Measurements from ENCODE around the gene ASCL1. TPM values are rescaled to one million over a fixed set of nuclear protein-coding genes. Genes with fewer than 3 reads are reported as not detected.

The ASCL1 gene
- total RNA-seq, 2 experiments from 2014 or later, result not detected

DNA sequence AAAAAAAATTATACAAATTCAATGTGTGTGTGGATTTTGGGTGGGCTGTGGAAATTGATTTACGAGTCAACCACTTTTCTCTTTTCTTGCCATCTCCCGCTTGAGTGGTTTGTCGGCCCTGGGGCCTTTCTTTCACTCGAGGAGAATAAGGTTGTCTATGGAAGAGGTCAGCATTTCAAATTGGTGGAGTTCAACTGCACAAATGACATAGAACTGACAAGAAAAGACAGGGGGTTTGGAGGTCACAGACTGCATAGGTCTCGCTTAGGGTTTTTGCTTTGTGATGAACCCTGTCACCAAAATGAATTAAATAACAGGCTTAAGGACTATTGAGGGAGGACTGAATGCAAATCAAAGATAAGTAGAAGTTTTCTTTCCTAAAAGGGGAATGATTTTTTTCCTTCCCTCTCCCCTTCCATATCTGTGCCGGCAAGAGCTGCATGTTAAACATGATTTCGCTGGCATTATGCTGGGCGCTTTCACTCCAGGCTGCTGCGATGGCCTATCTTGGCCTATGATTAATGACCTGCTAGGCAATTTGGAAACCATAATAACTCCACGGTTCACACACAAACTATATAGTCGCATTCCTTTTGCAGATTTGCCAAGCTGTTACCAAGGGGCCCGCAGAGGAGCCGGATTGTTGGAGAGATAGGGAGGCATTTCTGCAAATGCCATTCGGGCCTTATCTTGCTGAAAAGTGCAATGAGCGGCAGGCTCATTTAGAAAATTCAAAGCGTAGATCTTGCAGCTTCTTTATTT, 20.7 kb downstream of the ASCL1 start:
- ATAC-seq (no peak), DNase-seq (no peak)
- H3K27ac Mint-ChIP-seq, result no peak overlapping the region
- no peaks in the 10 kb centered on the region for H3K4me1 Mint-ChIP-seq (ENCODE audit: low read depth)
- CTCF ChIA-PET, result no interaction called here
- no peaks in the 10 kb centered on the region for H3K36me3 Mint-ChIP-seq (ENCODE audit: low read depth)
- H3K9me3 Mint-ChIP-seq, result no peaks in the 10 kb centered on the region
- no peak overlapping the region for H3K4me3 Mint-ChIP-seq
- H3K27me3 Mint-ChIP-seq, result peaks cover 8% of the 10 kb centered on the region
- no peak for TF ChIP-seq CTCF (IDR thresholded peaks at IDR 0.05)
- POLR2A ChIA-PET, result no interaction called here
- intact Hi-C loops (cut with micrococcal nuclease), result no loop called here

DNA sequence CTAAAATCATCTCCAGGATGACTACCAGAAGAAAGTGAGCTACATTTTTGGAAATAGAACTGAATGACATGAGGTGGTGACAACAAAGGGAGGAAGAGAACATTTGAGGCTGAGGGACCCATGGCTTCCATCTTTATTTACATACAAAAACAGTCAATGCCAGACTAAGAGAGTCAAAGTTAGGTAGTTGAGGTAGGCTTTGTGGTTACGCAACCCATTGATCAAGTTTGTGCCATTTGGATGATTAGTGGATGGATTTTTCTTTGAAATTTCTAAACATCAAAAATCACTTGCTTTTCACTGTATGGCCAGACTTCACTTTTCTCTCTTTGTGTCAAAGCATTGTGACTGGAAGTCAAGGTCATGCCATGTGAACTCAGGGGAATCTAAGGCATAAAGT, 22.9 kb downstream of the ASCL1 start:
- CTCF ChIA-PET, result no interaction called here
- no peak for TF ChIP-seq CTCF (IDR thresholded peaks at IDR 0.05)
- no peak overlapping the region for H3K4me3 Mint-ChIP-seq
- no peak overlapping the region for H3K27ac Mint-ChIP-seq
- no peaks in the 10 kb centered on the region for H3K4me1 Mint-ChIP-seq (ENCODE audit: low read depth)
- intact Hi-C loops (cut with micrococcal nuclease), result no loop called here
- POLR2A ChIA-PET, result no interaction called here
- DNase-seq, result no peak
- no peaks in the 10 kb centered on the region for H3K9me3 Mint-ChIP-seq
- H3K36me3 Mint-ChIP-seq (ENCODE audit: low read depth), result no peaks in the 10 kb centered on the region
- ATAC-seq, result no peak
- peaks cover 15% of the 10 kb centered on the region for H3K27me3 Mint-ChIP-seq

GRCh38 chr12:102990419-102990818, 32.9 kb downstream of the ASCL1 start:
- intact Hi-C loops (cut with micrococcal nuclease), result no loop called here
- TF ChIP-seq CTCF (IDR thresholded peaks at IDR 0.05), result no peak
- H3K27me3 Mint-ChIP-seq, result no peaks in the 10 kb centered on the region
- no peak for DNase-seq
- peaks cover 6% of the 10 kb centered on the region for H3K4me1 Mint-ChIP-seq (ENCODE audit: low read depth)
- H3K36me3 Mint-ChIP-seq (ENCODE audit: low read depth), result no peaks in the 10 kb centered on the region
- H3K9me3 Mint-ChIP-seq, result no peaks in the 10 kb centered on the region
- no peak for ATAC-seq
- H3K27ac Mint-ChIP-seq, result no peak overlapping the region
- ChIA-PET CTCF (interaction anchor here (0.6 kb wide), 1 partner anchor 11 kb away, joined by 3 read pairs; no protein-coding TSS in a partner anchor), POLR2A (no interaction called here)
- no peak overlapping the region for H3K4me3 Mint-ChIP-seq

DNA sequence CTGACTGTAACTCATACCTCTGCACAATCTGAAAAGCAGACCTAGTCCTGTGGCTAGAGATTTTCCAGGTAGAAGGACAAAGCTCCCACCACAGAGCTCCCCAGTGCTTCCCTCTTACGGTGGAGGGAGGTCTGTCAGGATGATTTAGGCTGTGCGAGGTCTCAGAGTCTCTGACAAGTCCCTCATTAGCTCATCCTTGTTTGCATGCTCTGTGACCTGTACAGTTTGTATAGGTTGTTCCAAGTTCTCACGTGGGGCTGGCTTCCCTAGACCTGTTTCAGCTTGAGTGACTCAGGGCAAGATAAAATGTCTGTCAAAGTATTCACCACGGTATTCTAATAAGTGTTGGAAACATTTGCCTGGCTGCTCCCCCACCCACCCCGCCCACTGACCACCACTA, 34.8 kb downstream of the ASCL1 start:
- Mint-ChIP-seq H3K27ac (no peak overlapping the region), H3K9me3 (no peaks in the 10 kb centered on the region), H3K36me3 (ENCODE audit: low read depth) (no peaks in the 10 kb centered on the region), H3K4me1 (ENCODE audit: low read depth) (peaks cover 6% of the 10 kb centered on the region), H3K27me3 (no peaks in the 10 kb centered on the region), H3K4me3 (no peak overlapping the region)
- DNase-seq (no peak), ATAC-seq (no peak)
- no peak for TF ChIP-seq CTCF (IDR thresholded peaks at IDR 0.05)
- ChIA-PET CTCF (interaction anchor here (1.6 kb wide), 1 partner anchor 44 kb away, joined by 4 read pairs; no protein-coding TSS in a partner anchor), POLR2A (no interaction called here)
- intact Hi-C loops (cut with micrococcal nuclease), result no loop called here

- TF ChIP-seq CTCF (IDR thresholded peaks at IDR 0.05), result no peak
- no peak for ATAC-seq
- Mint-ChIP-seq H3K27ac (no peak overlapping the region), H3K4me1 (ENCODE audit: low read depth) (peaks cover 6% of the 10 kb centered on the region), H3K27me3 (no peaks in the 10 kb centered on the region), H3K4me3 (no peak overlapping the region), H3K9me3 (no peaks in the 10 kb centered on the region), H3K36me3 (ENCODE audit: low read depth) (no peaks in the 10 kb centered on the region)
- POLR2A ChIA-PET, result no interaction called here
- CTCF ChIA-PET, result interaction anchor here (0.7 to 1.6 kb wide), 2 partner anchors 44 to 47 kb away, joined by 3 to 4 read pairs; no protein-coding TSS in a partner anchor
- intact Hi-C loops (cut with micrococcal nuclease), result no loop called here
- DNase-seq, result no peak
Measured at GRCh38 chr12:102992720-102993119, 35.2 kb downstream of the ASCL1 start.
